ENCODE data around the gene SUFU.
A peak's percentile ranks its signal among the peaks of the same experiment; 100 is the strongest.

SUFU gene

DNA sequence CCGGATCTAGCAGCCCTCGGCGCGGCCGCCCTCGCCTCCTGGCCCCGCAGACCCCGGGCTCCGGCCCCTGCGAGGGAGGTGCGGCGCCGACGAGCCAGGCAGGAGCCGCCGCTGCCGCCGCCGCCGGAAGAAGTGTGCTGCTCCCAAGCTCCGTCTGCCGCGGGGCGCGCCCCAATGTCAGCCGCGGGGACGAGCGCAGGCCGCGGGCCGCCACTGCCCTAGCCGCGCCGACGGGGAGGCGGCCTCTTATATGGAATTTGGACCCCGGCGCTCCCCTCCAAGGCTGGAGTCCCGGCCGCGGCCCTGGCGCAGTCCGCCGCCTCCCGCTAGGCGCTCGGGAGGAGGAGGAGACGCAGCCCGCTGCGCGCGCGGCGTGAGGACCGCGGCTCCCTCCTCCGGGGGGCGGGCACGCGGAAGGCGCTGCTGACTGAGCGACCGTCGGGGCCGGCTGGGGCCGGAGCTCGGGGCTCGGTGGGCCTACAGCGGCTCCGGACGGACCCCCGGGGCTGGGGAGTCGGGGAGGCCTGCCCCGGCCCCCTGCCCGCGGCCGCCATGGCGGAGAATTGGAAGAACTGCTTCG is 140.4 kb downstream of the SUFU start, which contains the start of gene TRIM8:
TRIM8 (plus strand) TSS at position 414 of the 580 bp plus-strand sequence; CDS start at position 553, 139 bp downstream.
- Mint-ChIP-seq H3K4me1 (ENCODE audit: low read depth) (peaks cover 38% of the 10 kb centered on the region), H3K27me3 (no peaks in the 10 kb centered on the region), H3K9me3 (ENCODE audit: low read depth) (no peaks in the 10 kb centered on the region)

DNA sequence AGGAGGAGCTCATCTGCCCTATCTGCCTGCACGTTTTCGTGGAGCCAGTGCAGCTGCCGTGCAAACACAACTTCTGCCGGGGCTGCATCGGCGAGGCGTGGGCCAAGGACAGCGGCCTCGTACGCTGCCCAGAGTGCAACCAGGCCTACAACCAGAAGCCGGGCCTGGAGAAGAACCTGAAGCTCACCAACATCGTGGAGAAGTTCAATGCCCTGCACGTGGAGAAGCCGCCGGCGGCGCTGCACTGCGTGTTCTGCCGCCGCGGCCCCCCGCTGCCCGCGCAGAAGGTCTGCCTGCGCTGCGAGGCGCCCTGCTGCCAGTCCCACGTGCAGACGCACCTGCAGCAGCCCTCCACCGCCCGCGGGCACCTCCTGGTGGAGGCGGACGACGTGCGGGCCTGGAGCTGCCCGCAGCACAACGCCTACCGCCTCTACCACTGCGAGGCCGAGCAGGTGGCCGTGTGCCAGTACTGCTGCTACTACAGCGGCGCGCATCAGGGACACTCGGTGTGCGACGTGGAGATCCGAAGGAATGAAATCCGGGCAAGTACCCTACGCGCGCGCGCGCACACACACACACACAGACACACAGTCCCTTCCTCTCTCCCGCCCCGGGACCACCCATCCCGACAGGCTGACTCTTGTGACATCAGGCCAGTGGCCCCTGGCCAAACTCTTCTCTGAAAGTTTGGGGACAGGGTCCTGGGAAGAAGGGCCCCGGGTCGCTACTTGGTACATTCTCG is 141.0 kb downstream of the SUFU start:
- no peaks in the 10 kb centered on the region for H3K9me3 Mint-ChIP-seq (ENCODE audit: low read depth)
- H3K27ac Mint-ChIP-seq, result peak overlapping the region; percentile 94
- H3K36me3 Mint-ChIP-seq, result no peaks in the 10 kb centered on the region
- H3K4me3 Mint-ChIP-seq, result peak overlapping the region; percentile 99
- H3K4me1 Mint-ChIP-seq (ENCODE audit: low read depth), result peaks cover 43% of the 10 kb centered on the region
- H3K27me3 Mint-ChIP-seq, result no peaks in the 10 kb centered on the region

More for the DNA sequence above, 140.4 kb downstream of the SUFU start, which contains the start of gene TRIM8:
- Mint-ChIP-seq H3K4me3 (peak within 1 kb of the TSS; percentile 99), H3K36me3 (no peaks in the 10 kb centered on the region), H3K27ac (peak within 1 kb of the TSS; percentile 94)

DNA sequence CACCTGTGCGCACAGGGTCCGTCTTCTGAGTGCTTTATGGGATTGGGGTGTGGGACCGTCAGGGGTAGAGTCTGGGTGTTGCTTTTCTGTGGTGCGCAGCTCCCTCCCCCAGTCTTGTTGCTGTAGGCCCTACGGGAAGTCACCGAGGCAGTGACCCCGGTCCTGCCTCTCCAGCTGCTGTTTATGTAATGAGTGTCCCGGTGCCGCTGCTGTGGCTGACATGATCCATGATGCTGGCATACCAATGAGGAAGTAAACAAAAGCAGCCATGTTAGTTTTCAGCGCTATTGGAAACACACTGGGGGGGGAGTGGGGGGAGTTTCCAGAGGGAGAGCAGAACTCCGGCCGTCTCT is 141.6 kb downstream of the SUFU start:
- Mint-ChIP-seq H3K4me1 (ENCODE audit: low read depth) (peaks cover 47% of the 10 kb centered on the region), H3K4me3 (peak overlapping the region; percentile 99), H3K27me3 (no peaks in the 10 kb centered on the region), H3K36me3 (no peaks in the 10 kb centered on the region), H3K9me3 (ENCODE audit: low read depth) (no peaks in the 10 kb centered on the region), H3K27ac (peak overlapping the region; percentile 94)

GRCh38 chr10:102645741-102646609 is 142.2 kb downstream of the SUFU start:
- no peaks in the 10 kb centered on the region for H3K36me3 Mint-ChIP-seq
- H3K27me3 Mint-ChIP-seq, result no peaks in the 10 kb centered on the region
- H3K4me1 Mint-ChIP-seq (ENCODE audit: low read depth), result peaks cover 53% of the 10 kb centered on the region
- no peaks in the 10 kb centered on the region for H3K9me3 Mint-ChIP-seq (ENCODE audit: low read depth)
- peak overlapping the region; percentile 94 for H3K27ac Mint-ChIP-seq
- peak overlapping the region; percentile 99 for H3K4me3 Mint-ChIP-seq

- Mint-ChIP-seq H3K4me1 (ENCODE audit: low read depth) (peaks cover 55% of the 10 kb centered on the region), H3K36me3 (no peaks in the 10 kb centered on the region), H3K9me3 (ENCODE audit: low read depth) (no peaks in the 10 kb centered on the region), H3K27me3 (no peaks in the 10 kb centered on the region), H3K27ac (peak overlapping the region; percentile 94), H3K4me3 (peak overlapping the region; percentile 99)
Observed at GRCh38 chr10:102646610-102647442, 143.1 kb downstream of the SUFU start.

GRCh38 chr10:102647443-102648268 is 143.9 kb downstream of the SUFU start:
- no peaks in the 10 kb centered on the region for H3K27me3 Mint-ChIP-seq
- peak overlapping the region; percentile 99 for H3K4me3 Mint-ChIP-seq
- H3K4me1 Mint-ChIP-seq (ENCODE audit: low read depth), result peaks cover 62% of the 10 kb centered on the region
- H3K27ac Mint-ChIP-seq, result peak overlapping the region; percentile 58
- no peaks in the 10 kb centered on the region for H3K9me3 Mint-ChIP-seq (ENCODE audit: low read depth)
- no peaks in the 10 kb centered on the region for H3K36me3 Mint-ChIP-seq

DNA sequence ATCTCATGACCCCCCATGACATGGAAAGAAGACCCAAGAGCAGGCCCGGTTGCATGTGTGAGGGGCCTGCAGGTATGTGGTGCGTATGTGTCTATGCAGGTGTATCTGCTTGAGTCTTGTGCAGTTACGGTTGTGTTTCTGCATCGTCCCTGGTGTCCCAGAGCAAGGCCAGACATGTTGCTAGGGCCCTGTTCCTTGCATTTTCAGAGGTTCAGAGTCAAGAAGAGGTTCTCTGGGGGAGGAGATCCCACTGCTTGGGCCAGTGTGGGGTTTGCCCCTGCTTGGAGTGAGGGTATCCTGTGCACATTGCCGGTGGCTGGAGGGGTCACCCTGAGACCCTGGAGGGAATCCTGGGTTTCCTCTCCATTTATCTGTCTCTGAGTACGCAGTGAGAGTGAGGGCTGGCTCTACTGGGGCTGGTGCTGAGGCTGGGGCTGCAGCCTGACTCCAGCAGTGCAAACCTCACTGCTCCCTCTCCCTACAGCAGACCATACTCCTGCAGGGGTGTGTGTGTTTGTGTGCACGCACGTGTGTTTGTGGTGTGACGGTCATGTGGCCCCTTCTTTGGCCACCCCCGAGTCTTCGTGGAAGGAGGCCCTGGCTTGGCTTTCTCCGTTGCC is 144.6 kb downstream of the SUFU start:
- Mint-ChIP-seq H3K27ac (peak overlapping the region; percentile 41), H3K4me1 (ENCODE audit: low read depth) (peaks cover 68% of the 10 kb centered on the region), H3K36me3 (no peaks in the 10 kb centered on the region), H3K4me3 (peak overlapping the region; percentile 99), H3K9me3 (ENCODE audit: low read depth) (no peaks in the 10 kb centered on the region), H3K27me3 (no peaks in the 10 kb centered on the region)

DNA sequence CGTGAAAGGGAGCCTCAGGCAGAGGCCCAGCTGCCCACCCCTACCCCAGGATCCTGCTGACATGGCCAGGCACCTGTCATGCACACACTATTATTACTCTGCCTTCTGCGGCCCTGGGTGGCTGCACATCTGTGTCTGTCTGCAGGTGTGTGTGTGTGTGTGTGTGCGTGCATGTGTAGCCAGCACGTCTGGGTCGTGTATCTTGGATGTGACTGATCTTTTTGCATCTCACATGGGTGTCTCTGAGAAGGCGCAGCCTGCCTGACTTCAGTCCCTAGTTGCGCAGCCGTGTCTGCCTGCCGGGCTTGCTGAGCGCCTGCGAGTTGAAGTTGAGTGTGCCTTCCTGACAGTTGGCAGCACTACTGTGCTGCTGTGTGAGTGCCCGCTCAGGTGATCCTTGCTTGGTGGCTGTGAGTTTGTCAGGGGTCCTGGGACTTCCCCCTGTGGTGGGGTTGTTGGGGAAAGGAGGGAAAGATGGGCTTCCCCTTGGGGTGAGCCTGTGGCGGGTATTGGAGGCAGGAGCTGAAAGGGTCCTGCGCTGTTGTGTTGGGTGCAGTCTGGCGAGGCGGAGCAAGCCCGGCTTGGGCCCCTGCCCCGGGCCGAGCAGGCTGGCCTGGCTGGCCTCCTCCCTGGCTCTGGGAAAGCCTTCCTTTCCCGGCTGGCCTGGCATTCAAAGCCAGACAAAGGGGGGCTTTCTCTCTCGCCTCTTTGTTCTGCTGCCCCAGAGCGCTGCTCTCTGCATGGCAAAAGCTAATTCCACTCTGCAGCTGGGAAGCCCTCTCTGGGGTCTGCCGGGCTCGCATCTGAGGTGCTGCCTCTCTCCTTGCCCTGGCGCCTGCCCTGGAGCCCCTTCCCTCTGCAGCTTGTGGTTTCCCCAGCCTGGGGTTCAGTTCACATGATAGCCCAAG is 145.4 kb downstream of the SUFU start:
- H3K4me1 Mint-ChIP-seq (ENCODE audit: low read depth), result peaks cover 75% of the 10 kb centered on the region
- H3K36me3 Mint-ChIP-seq, result no peaks in the 10 kb centered on the region
- peak overlapping the region; percentile 99 for H3K4me3 Mint-ChIP-seq
- H3K27me3 Mint-ChIP-seq, result no peaks in the 10 kb centered on the region
- peak overlapping the region; percentile 89 for H3K27ac Mint-ChIP-seq
- no peaks in the 10 kb centered on the region for H3K9me3 Mint-ChIP-seq (ENCODE audit: low read depth)

GRCh38 chr10:102649797-102650654 is 146.3 kb downstream of the SUFU start:
- peak overlapping the region; percentile 30 for H3K4me3 Mint-ChIP-seq
- no peaks in the 10 kb centered on the region for H3K9me3 Mint-ChIP-seq (ENCODE audit: low read depth)
- H3K4me1 Mint-ChIP-seq (ENCODE audit: low read depth), result peaks cover 78% of the 10 kb centered on the region
- no peaks in the 10 kb centered on the region for H3K36me3 Mint-ChIP-seq
- H3K27me3 Mint-ChIP-seq, result no peaks in the 10 kb centered on the region
- H3K27ac Mint-ChIP-seq, result no peak overlapping the region

GRCh38 chr10:102650655-102651454 is 147.1 kb downstream of the SUFU start:
- Mint-ChIP-seq H3K27me3 (no peaks in the 10 kb centered on the region), H3K4me3 (peak overlapping the region; percentile 53), H3K36me3 (no peaks in the 10 kb centered on the region), H3K27ac (peak overlapping the region; percentile 86), H3K4me1 (ENCODE audit: low read depth) (peaks cover 84% of the 10 kb centered on the region), H3K9me3 (ENCODE audit: low read depth) (no peaks in the 10 kb centered on the region)

- H3K9me3 Mint-ChIP-seq (ENCODE audit: low read depth), result no peaks in the 10 kb centered on the region
- H3K4me1 Mint-ChIP-seq (ENCODE audit: low read depth), result peaks cover 78% of the 10 kb centered on the region
- H3K27ac Mint-ChIP-seq, result peak overlapping the region; percentile 86
- peak overlapping the region; percentile 70 for H3K4me3 Mint-ChIP-seq
- H3K36me3 Mint-ChIP-seq, result no peaks in the 10 kb centered on the region
- H3K27me3 Mint-ChIP-seq, result no peaks in the 10 kb centered on the region
Observed at GRCh38 chr10:102651455-102652169, 147.8 kb downstream of the SUFU start.
